Dermis blood vessel endothelial cell (primary cell): Measurements from ENCODE around the gene HUS1B. TPM values are rescaled to one million over a fixed set of nuclear protein-coding genes. Genes with fewer than 3 reads are reported as not detected.
"Not testable (repeated sequence)": the region's sequence is repeated elsewhere in the genome, so short reads cannot be mapped to it uniquely, and the experiment has no call there.

ENCODE experiments used
- DNase-seq: peaks from one replicate; pipeline ENCODE4 v3.0.0; 2010
- total RNA-seq: library from RNA; depleted of rRNA; stranded (reverse); fragments of >200 nt; gene quantifications from 2 replicates; pipeline ENCODE4 v1.2.3, GENCODE V29; 2014

Gene HUS1B
- total RNA-seq, 1 donor from 2014 or later: 1.5 TPM

- DNase-seq: no peak
Observed at GRCh38 chr6:678520-678919, 21.6 kb upstream of the HUS1B start.

GRCh38 chr6:677919-678318, 21.0 kb upstream of the HUS1B start:
- no peak for DNase-seq

GRCh38 chr6:674956-675355, 18.1 kb upstream of the HUS1B start:
- DNase-seq: peak; percentile 26

GRCh38 chr6:674406-674805, 17.5 kb upstream of the HUS1B start:
- no peak for DNase-seq

- DNase-seq: no peak
Observed at GRCh38 chr6:667253-667927, 10.5 kb upstream of the HUS1B start.

- DNase-seq: no peak
Observed at GRCh38 chr6:665403-666267, 8.7 kb upstream of the HUS1B start.

- not testable (repeated sequence) for DNase-seq
Observed at GRCh38 chr6:663788-664187, 6.9 kb upstream of the HUS1B start.

- DNase-seq: no peak
Observed at GRCh38 chr6:659716-660581, 3.0 kb upstream of the HUS1B start.

- DNase-seq: no peak
Observed at GRCh38 chr6:658244-658643, 1.3 kb upstream of the HUS1B start.

GRCh38 chr6:657743-658142, 843 bp upstream of the HUS1B start:
- DNase-seq: no peak

GRCh38 chr6:654136-654535, 2.8 kb downstream of the HUS1B start:
- DNase-seq: peak; percentile 9

- DNase-seq: no peak
Observed at GRCh38 chr6:652865-653264, 4.0 kb downstream of the HUS1B start.

GRCh38 chr6:650098-650497, 6.8 kb downstream of the HUS1B start:
- DNase-seq: no peak

- DNase-seq: no peak
Observed at GRCh38 chr6:642805-643204, 14.1 kb downstream of the HUS1B start.

GRCh38 chr6:641225-641985, 15.5 kb downstream of the HUS1B start:
- DNase-seq: no peak

GRCh38 chr6:636488-636887, 20.4 kb downstream of the HUS1B start:
- DNase-seq: no peak

GRCh38 chr6:635233-635632, 21.7 kb downstream of the HUS1B start:
- no peak for DNase-seq

GRCh38 chr6:633611-634010, 23.3 kb downstream of the HUS1B start:
- DNase-seq: no peak

- peak; percentile 13 for DNase-seq
Observed at GRCh38 chr6:628766-629165, 28.1 kb downstream of the HUS1B start.

- DNase-seq: no peak
Observed at GRCh38 chr6:626236-626635, 30.7 kb downstream of the HUS1B start.

GRCh38 chr6:624979-625378, 31.9 kb downstream of the HUS1B start:
- DNase-seq: peak; percentile 29

- DNase-seq: no peak
Observed at GRCh38 chr6:622462-622861, 34.4 kb downstream of the HUS1B start.
